Measurements from ENCODE around the gene SLCO2B1.

SLCO2B1 gene

DNA sequence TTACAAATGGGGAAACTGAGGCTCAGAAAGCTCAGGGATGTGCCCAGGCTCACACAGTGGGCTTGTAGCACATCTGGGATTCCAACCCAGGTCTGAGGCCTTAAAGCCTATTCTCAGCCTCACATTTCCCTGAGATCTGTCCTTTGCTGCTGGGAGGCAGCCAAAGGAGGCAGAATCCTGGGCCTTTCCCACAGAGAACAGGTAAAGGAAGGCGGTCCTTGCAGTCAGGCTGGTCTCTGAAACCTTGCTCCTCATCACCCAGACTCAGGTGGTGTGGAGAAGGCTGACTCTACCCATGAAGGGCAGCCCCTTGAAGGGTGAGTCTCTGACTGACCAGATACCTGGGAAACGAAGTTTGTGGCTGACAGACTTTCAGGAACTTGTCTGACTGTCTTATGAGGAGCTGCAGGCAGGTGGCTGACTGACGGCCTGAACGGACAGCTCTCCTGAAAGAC lies 7.8 kb downstream of the SLCO2B1 start:
- Histone ChIP-seq H3K36me3 (no peaks in the 10 kb centered on the region), H3K4me3 (ENCODE audit: low read depth, low read length) (no peak overlapping the region), H3K4me1 (peaks cover 5% of the 10 kb centered on the region), H3K9me3 (no peaks in the 10 kb centered on the region; the same call in 1 of the 2 replicates), H3K27me3 (no peaks in the 10 kb centered on the region)
- no peak for DNase-seq
- TF ChIP-seq, protein P1, sequence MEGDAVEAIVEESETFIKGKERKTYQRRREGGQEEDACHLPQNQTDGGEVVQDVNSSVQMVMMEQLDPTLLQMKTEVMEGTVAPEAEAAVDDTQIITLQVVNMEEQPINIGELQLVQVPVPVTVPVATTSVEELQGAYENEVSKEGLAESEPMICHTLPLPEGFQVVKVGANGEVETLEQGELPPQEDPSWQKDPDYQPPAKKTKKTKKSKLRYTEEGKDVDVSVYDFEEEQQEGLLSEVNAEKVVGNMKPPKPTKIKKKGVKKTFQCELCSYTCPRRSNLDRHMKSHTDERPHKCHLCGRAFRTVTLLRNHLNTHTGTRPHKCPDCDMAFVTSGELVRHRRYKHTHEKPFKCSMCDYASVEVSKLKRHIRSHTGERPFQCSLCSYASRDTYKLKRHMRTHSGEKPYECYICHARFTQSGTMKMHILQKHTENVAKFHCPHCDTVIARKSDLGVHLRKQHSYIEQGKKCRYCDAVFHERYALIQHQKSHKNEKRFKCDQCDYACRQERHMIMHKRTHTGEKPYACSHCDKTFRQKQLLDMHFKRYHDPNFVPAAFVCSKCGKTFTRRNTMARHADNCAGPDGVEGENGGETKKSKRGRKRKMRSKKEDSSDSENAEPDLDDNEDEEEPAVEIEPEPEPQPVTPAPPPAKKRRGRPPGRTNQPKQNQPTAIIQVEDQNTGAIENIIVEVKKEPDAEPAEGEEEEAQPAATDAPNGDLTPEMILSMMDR (IDR thresholded peaks at IDR 0.05; ENCODE audit: low read depth, low read length), result no peak

DNA sequence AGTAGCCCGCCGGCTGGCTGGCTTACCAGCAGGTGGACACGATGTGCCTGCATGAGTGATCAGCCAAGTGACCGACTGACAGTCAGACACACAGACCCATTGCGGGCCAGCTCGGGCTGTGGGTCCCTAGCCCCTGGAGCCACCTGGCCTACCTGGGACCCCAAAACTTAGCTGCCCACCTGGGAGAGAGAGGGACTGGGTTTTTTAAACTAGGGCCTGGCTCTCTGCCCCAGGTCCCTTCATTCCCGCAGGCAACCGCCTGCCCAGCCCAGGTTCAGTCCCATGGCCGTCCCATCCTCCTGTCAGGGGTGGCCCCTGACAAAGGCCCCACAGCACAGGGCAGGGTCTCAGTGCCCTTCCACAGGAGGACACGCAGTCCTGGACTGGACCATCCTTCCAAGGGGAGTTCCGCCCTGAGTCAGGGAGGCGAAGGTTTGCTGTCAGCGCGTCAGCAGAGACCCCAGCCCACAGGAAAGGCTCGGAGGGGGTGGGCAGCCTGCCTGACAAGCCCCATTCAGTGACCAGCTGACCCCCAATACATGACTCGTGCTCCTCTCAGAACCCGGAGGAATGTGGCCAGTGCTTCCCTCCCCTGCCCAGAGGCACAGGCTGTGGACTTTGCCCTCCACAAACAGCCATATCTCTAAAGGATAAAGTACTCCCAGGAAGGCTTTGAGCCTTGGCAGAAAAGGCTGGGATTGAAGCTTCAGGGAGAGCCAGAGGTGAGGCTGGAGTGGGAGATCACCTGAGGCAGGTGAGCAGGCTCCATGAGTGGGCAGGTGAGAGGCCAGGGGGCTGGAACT lies 8.4 kb downstream of the SLCO2B1 start:
- peaks cover 5% of the 10 kb centered on the region for H3K4me1 ChIP-seq
- H3K36me3 ChIP-seq, result no peaks in the 10 kb centered on the region
- H3K27me3 ChIP-seq, result no peaks in the 10 kb centered on the region
- H3K9me3 ChIP-seq, result no peaks in the 10 kb centered on the region; the same call in 1 of the 2 replicates
- DNase-seq, result no peak
- H3K4me3 ChIP-seq (ENCODE audit: low read depth, low read length), result no peak overlapping the region
- TF ChIP-seq, protein P1 (IDR thresholded peaks at IDR 0.05; ENCODE audit: low read depth, low read length), result no peak

DNA sequence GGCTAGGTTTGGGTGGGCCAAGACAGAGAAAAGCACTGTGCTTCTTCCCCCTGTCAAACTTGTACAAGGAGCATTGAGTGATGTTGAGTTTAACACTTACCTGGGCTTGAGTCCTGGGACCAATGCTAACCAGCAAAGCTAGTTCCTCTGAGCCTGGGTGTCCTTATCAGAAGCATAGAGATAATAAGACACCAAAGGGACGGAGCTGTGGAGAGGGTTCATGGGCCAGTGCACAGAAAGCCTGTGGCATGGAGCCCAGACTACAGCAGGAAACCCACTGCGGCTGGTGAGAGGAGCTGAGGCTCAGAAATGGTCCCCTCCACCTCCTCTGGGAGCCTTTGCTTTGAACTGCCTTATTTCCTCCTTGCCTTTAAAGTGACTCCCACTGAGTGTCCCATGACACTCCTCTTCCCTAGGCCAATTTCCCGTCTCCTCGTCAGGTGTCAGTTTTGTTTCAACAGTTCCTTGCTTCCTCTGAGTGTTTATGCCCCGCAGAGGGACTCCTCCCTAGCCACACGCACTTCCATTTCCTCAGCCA lies 9.4 kb downstream of the SLCO2B1 start:
- peaks cover 5% of the 10 kb centered on the region for H3K4me1 ChIP-seq

DNA sequence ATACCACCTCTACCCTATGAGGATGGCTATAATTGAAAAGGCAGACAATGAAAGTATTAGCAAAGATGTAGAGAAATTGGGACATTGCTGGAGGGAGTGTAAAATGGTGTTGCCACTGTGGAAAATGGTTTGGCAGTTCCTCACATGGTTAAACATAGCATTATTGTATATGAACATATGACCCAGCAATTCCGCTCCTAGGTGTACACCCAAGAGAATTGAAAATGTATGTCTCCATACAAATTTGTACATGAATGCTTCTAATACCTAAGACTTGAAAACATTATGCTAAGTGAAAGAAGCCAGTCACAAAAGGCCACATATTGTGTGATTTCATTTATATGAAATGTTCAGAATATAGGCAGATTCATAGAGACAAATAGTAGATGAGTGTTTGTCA lies 10.0 kb downstream of the SLCO2B1 start:
- Histone ChIP-seq H3K36me3 (no peaks in the 10 kb centered on the region), H3K4me1 (peaks cover 5% of the 10 kb centered on the region), H3K9me3 (no peaks in the 10 kb centered on the region; the same call in 1 of the 2 replicates), H3K4me3 (ENCODE audit: low read depth, low read length) (no peak overlapping the region), H3K27me3 (no peaks in the 10 kb centered on the region)
- TF ChIP-seq, protein P1 (IDR thresholded peaks at IDR 0.05; ENCODE audit: low read depth, low read length), result no peak
- no peak for DNase-seq

More for the DNA sequence above, 9.4 kb downstream of the SLCO2B1 start:
- DNase-seq, result no peak
- Histone ChIP-seq H3K27me3 (no peaks in the 10 kb centered on the region), H3K36me3 (no peaks in the 10 kb centered on the region), H3K4me3 (ENCODE audit: low read depth, low read length) (no peak overlapping the region), H3K9me3 (no peaks in the 10 kb centered on the region; the same call in 1 of the 2 replicates)
- TF ChIP-seq, protein P1 (IDR thresholded peaks at IDR 0.05; ENCODE audit: low read depth, low read length), result no peak

DNA sequence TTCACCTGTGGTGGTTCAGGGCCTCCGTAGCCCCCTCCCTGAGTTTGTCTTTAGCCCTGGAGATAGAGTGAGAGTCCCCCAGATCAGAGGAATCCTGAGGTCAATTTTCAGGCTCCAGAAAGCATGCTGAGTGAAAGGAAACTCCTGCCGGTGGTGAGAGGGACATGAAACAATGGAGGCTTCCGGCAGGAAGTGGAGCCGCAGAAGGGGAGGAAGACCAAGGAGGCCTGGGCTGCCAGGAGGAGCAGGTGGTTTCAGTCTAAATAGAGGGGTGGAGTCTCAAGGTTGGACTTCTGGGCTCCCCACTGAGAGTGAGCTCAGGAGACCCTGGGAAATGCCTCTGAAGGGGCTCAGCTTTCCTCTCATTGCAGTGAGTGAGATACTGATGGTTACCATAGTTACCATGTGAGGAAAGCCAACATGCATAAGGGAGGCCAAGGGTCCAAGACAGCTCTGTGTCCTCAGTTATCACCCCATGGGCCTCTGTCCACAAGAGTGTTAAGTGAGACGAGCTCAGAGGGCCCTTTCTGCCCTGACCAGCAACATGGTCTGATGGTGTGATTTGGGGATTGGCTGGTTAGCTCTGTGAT lies 10.7 kb downstream of the SLCO2B1 start:
- no peak for DNase-seq
- no peak overlapping the region for H3K4me3 ChIP-seq (ENCODE audit: low read depth, low read length)
- TF ChIP-seq, protein P1 (IDR thresholded peaks at IDR 0.05; ENCODE audit: low read depth, low read length), result no peak
- H3K27me3 ChIP-seq, result no peaks in the 10 kb centered on the region
- H3K9me3 ChIP-seq, result no peaks in the 10 kb centered on the region; the same call in 1 of the 2 replicates
- H3K36me3 ChIP-seq, result no peaks in the 10 kb centered on the region
- H3K4me1 ChIP-seq, result no peaks in the 10 kb centered on the region
